Spleen (tissue), 7 donors: ENCODE data around the gene XPO6.

Source experiments
- POLR2A ChIP-seq, 3 donors: fragments of 450-650 bp; IDR thresholded peaks; one replicate each; pipeline ENCODE4 v1.5.1; 2017; ENCODE audit warnings: antibody characterized with exemption in 3 of 3, mild to moderate bottlenecking in 1 of 3
- TF ChIP-seq, protein P1 (sequence below), 11 experiments: fragments of 200-600 bp in 7 of 11; fragments of 450-650 bp in 4 of 11; sonication (generic) in 4 of 11; IDR thresholded peaks in 8 of 11; conservative IDR thresholded peaks in 3 of 11; 1 replicate in 7 of 11; 2 replicates in 4 of 11; pipeline versions ENCODE4 v1.4.0 to v1.8.0; 2016 to 2021; ENCODE audit warnings: antibody characterized with exemption in 11 of 11, inconsistent platforms in 4 of 11, mild to moderate bottlenecking in 1 of 11
- donor health status: DM: no; HTN: no; CAD: no; lungs with moderate emphysema.
- donor health status: DM: no; HTN: no; CAD: no.
- donor health status: DM: no; HTN: no; CAD: no.

DNA sequence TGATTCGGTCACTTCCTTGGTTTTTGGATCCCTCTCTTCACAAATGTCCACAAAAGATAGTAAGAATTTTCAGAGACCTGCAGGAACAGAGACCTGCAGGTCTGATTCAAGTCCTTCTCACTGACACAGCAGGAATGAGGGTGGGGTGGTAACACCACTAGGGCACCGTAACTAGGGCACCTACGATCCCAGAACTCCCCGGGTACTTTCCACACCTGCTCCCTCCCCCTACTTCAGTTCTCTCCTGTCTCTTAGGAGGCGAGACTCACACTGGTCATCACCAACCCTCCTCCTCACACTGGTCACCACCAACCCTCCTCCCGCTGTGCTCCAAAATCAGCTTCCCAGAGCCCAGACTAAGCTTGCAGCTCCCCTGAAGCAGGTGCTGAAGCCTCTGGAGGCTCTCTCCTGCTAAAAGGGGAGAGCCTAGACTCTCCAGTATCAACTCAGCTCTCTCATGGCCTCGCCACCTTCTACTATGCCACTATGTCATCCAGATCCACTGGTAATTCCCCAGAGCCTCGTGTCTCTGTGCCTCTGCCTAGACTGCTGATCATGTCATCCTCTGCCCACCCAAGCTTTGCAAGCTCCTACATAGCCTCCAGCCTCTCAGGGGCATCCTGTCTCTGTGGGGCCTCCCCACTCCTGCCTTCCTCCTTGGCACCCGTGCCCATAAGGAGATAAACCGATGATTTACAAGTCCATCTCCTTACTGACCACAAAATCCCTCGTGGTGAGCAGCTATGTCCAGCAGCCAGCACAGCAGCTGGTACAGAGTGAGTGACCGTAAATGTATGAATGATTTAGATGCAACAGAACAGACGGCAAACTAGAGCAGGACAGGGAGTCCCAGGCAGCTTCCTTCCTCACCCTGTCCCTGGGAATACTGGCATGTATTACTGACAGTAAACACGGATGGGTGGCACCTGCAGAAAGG is 84.8 kb downstream of the XPO6 start:
- TF ChIP-seq POLR2A (IDR thresholded peaks at IDR 0.05), result no peak
- TF ChIP-seq, protein P1, sequence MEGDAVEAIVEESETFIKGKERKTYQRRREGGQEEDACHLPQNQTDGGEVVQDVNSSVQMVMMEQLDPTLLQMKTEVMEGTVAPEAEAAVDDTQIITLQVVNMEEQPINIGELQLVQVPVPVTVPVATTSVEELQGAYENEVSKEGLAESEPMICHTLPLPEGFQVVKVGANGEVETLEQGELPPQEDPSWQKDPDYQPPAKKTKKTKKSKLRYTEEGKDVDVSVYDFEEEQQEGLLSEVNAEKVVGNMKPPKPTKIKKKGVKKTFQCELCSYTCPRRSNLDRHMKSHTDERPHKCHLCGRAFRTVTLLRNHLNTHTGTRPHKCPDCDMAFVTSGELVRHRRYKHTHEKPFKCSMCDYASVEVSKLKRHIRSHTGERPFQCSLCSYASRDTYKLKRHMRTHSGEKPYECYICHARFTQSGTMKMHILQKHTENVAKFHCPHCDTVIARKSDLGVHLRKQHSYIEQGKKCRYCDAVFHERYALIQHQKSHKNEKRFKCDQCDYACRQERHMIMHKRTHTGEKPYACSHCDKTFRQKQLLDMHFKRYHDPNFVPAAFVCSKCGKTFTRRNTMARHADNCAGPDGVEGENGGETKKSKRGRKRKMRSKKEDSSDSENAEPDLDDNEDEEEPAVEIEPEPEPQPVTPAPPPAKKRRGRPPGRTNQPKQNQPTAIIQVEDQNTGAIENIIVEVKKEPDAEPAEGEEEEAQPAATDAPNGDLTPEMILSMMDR (IDR thresholded peaks at IDR 0.05 in 8 of 11, conservative IDR thresholded peaks at IDR 0.05 in 3 of 11), result no peak
